GM12891 (cell line): Measurements from ENCODE around the gene TRAF1.

Source experiments
- DNase-seq: peaks from one replicate; pipeline ENCODE4 v3.0.0; 2011; ENCODE audit warnings: low spot score; ENCODE audit not compliant: insufficient read length
- FAIRE-seq: peaks from 2 replicates; lab custom pipeline; 2011; peaks lifted over from hg19 to GRCh38; lab: Jason Lieb, UNC
- PAX5 ChIP-seq: IDR thresholded peaks from 2 replicates; pipeline ENCODE4 v1.6.1; 2011; ENCODE audit warnings: low read length, moderate library complexity, mild to moderate bottlenecking; ENCODE audit not compliant: insufficient read depth, severe bottlenecking
- POLR2A ChIP-seq: IDR thresholded peaks from 2 replicates; pipeline ENCODE4 v1.6.1; 2011; ENCODE audit warnings: low read depth, low read length, control low read depth
- POLR2AphosphoS5 ChIP-seq: IDR thresholded peaks from 2 replicates; pipeline ENCODE4 v1.6.1; 2011; ENCODE audit warnings: low read depth, low read length, control low read depth
- POU2F2 ChIP-seq: IDR thresholded peaks from 2 replicates; pipeline ENCODE4 v1.6.1; 2011; ENCODE audit warnings: low read depth, mild to moderate bottlenecking, control low read depth, low read length, moderate library complexity
- SPI1 ChIP-seq: IDR thresholded peaks from 2 replicates; pipeline ENCODE4 v1.6.1; 2011; ENCODE audit warnings: low read depth, low read length, control low read depth
- TAF1 ChIP-seq: IDR thresholded peaks from 2 replicates; pipeline ENCODE4 v1.6.1; 2011; ENCODE audit warnings: low read depth, low read length, control low read depth

The TRAF1 gene

DNA sequence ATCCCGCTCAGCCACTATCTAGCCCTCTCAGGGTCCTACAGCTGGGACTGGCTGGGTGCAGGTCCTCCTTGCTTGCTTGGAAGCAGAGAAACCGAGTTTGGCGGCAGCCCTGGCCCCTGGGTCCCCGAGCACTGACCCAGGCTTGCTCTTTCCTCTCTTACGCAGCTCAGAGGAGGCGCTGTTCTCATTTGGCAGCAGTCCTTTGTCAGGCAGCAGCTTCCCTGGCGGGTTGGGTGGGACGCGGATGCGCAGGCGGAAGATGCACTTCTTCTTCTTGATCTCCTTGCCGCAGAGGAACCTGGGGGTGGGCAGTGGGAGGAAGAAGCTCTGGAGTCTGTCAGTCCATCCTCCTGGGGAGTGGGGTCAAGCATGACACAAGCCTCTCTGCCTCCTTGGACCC lies 64.1 kb downstream of the TRAF1 start:
- DNase-seq (no peak), FAIRE-seq (no peak)
- TF ChIP-seq POU2F2 (no peak), POLR2A (no peak), SPI1 (no peak), POLR2AphosphoS5 (no peak), TAF1 (no peak), PAX5 (no peak)

DNA sequence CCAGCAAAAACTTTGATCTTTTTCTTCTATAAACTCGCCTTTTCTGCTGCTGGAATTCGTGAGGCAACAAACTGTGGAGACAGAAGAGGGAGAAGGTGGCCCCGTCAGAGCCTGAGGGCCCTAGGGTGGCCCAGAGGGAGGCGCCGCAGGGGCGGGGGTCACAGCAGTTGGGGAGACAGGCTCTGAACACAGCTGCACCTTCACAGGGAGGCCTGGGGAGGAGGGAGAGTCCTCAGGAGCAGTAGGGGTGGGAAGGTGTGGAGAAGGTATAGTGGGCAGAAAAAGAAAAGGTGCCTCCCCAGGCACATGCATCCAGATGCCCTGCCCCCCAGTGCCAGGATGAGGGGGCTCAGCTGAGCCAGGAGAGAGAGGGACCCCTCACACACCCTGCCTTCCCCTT lies 64.7 kb downstream of the TRAF1 start:
- TF ChIP-seq TAF1, result no peak
- no peak for TF ChIP-seq POLR2AphosphoS5
- no peak for TF ChIP-seq POLR2A
- no peak for TF ChIP-seq SPI1
- TF ChIP-seq PAX5, result no peak
- no peak for TF ChIP-seq POU2F2
- FAIRE-seq, result no peak
- no peak for DNase-seq

DNA sequence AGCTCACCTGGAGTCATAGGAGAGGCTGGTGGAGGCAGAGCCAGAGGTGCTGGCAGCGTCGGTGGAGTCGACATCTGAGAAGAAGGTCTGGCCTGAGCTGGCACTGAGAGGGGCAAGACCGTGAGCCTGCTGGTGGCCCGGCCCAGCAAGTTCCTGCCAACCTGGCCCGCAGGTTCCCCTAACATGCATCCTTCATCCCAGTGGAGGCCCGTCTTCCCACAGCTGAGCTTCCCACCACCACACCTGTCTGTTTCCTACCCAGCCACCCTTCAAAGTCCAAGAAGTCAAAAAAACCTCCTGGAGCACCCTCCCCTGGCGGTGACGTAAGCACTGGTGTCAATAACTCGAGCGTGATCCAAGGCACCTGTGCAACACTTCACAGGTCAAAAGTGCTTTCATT lies 66.5 kb downstream of the TRAF1 start:
- TF ChIP-seq SPI1 (no peak), TAF1 (no peak), POU2F2 (no peak), POLR2A (no peak), PAX5 (no peak)
- no peak for DNase-seq
- FAIRE-seq, result no peak

DNA sequence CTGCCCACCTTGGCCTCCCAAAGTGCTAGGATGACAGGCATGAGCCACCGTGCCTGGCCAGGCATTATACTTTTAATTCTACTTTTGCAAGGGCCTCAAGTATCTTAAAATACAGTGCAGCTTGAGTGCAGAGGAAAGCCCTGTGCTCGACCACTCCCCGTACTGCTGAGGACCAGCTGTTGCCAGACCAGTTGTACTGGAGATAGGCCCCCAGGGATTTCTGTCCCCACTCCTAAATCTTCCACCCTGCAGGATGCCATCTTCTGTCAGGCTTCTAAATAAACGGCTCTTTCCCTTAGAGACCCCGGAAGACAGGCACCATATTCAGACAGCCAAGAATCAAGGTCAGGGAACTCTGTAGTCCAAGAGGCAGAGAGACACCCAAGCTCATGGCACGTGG lies 67.2 kb downstream of the TRAF1 start:
- TF ChIP-seq POLR2A, result no peak
- no peak for TF ChIP-seq POLR2AphosphoS5
- no peak for TF ChIP-seq PAX5
- no peak for TF ChIP-seq TAF1
- TF ChIP-seq POU2F2, result no peak
- no peak for TF ChIP-seq SPI1
- FAIRE-seq, result no peak
- no peak for DNase-seq

DNA sequence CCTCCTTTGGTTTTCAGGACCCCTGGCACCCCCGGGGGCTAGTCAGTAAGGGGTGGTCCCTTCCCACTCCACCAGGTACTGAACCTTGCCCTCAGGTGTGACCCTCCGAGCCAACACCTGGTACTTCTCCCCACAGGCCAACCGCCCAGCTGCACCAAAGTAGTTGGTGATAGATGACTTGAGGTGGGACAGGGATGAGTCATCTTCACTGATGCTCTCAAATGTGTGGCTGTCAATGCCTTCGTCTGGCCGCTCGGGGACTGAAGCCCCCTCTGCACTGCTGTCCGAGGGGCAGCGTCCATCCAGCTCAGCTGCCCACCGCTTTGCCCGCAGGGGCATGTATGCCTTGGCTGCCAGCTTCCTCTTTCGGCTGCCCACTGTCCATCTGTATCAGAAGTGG lies 68.7 kb downstream of the TRAF1 start:
- FAIRE-seq (no peak), DNase-seq (no peak)
- TF ChIP-seq SPI1 (no peak), POLR2AphosphoS5 (no peak), POLR2A (no peak), POU2F2 (no peak), TAF1 (no peak), PAX5 (no peak)

DNA sequence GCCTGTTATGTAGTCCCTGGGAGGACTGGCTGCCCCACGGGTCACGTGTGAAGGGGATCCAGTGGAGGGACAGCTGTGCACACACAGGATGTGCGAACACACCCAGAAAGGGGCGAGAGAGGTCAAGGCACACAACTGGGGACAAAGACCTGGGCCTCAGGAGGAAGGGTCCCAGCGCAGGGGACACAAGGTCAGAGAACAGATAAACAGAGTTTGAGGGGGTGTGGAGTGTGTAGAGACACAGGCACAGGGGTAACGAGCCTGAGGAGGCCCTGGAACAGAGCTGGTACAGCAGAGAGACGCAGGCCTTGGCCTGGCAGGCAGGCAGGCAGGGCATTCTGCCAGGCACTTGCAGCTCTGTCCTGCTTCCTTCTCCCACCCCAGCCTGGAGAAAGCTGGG lies 69.1 kb downstream of the TRAF1 start:
- DNase-seq, result no peak
- TF ChIP-seq SPI1 (no peak), POLR2AphosphoS5 (no peak), POU2F2 (no peak), TAF1 (no peak), PAX5 (no peak), POLR2A (no peak)
- no peak for FAIRE-seq

DNA sequence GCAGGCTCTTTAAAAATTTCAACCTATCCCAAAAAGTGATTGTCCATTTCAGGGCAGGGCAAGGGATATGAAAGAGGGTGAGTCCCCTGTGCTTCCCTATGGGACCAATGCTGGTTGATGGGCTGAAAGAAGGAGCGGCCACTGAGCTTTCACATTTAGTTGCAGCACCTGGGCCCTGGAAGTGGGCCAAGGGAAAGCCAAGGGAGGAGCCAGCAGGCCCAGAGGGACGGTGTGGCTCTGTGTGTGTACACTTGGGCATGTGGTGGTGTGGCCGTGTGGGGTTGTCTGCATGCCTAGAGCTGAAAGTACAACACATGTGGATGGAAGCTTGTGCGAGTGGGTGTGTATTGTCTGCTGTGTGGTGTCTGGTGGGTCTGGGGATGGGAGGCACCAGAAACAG lies 69.9 kb downstream of the TRAF1 start:
- FAIRE-seq (no peak), DNase-seq (no peak)
- TF ChIP-seq POU2F2 (no peak), PAX5 (no peak), SPI1 (no peak), TAF1 (no peak), POLR2AphosphoS5 (no peak), POLR2A (no peak)

DNA sequence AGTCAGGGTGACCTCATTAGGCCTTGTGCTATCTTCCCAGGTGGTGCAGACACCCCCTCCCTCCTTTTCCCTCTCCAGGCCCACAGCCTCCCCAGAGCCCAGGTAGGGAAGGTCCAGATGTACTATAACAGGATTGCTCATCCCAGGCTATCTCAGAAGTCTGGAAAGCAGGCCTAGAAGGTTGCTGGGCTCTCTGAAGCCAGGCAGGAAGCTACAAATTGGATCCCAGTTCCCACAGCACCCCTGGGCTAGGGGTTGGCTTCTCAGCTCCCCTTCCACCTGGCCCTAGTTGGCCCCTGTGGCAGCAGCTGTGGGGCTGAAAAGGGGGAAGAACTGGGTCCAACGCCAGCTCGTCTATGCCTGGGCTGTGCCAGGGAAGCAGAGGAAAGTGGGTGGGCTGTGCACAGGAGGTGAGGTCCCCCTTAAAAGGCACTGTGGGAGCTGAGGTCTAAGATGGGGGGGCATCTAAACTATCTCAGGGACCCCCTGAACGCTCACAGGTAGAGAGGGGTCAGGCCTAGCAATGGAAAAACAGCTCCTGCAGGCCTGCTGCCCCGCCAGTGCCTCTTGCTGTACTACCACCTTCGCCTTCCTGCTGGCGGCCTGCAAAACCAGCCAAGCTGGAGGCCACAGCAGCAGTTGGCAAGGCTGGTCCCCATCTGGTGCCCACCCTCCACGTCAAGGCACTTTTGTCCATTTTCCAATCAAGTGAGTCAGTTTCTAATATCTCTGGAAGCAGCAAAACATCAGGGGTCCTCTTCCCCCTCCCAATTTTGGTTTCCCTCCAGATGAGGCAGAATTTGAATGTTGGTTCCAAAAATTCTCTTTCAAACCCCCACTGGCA lies 70.5 kb downstream of the TRAF1 start:
- no peak for DNase-seq
- no peak for FAIRE-seq
- TF ChIP-seq TAF1 (no peak), POLR2A (no peak; the same call in 1 of the 2 replicates), PAX5 (no peak), POU2F2 (peak; percentile 63; the same call in 1 of the 2 replicates), POLR2AphosphoS5 (peak; percentile 23; the same call in 1 of the 2 replicates), SPI1 (no peak)

DNA sequence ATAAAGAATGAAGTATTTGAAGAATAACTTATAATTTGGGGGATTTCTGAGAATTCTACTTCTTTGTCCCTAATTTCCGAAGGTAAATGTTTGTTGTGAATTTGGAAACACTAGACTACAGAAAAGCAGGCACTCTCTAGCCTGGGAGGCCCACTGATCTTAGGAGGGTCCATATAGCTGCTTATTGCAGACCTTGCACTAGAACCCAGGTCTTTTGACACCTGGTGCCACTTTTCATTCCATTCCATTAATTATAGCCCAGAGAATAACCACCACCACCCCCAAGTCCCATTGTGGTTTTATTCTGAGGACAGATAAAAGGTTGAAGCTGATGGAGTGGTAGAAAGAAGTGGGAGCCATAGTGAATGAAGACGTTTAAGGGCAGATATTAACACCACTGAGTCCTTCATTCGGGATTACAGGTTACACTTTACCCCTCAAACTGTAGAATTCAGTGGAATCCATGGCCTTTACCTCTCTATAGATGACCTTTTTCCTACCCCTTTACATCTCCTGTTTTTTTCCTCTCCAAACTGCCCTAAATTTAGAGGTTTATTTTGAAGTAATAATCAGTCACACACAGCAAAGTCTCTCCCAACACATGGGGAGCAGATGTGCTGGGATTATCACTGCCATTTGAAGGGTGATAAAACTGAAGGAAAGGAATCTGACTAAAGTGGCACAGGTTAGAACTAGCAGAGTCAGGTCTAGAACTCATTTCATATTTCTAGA lies 71.8 kb downstream of the TRAF1 start:
- TF ChIP-seq TAF1 (no peak), SPI1 (no peak), POLR2AphosphoS5 (no peak), POU2F2 (no peak), PAX5 (no peak), POLR2A (no peak)
- DNase-seq (no peak), FAIRE-seq (no peak)
